CD14-positive monocyte (primary cell): ENCODE data around the gene SPECC1L. TPM values are rescaled to one million over a fixed set of nuclear protein-coding genes. Genes with fewer than 3 reads are reported as not detected.
"Not testable (repeated sequence)": the region's sequence is repeated elsewhere in the genome, so short reads cannot be mapped to it uniquely, and the experiment has no call there.

Experiments used
- DNase-seq, 3 donors: peaks; one replicate each; pipeline ENCODE4 v3.0.0-alpha.2; 2011 to 2022
- H2AFZ ChIP-seq: 2 replicates; pipeline ENCODE4 v1.6.0; 2012; ENCODE audit warnings: mild to moderate bottlenecking, low read depth, low read length, inconsistent platforms; ENCODE audit not compliant: insufficient read depth, poor library complexity, severe bottlenecking
- H3K27ac ChIP-seq, 2 donors: 1 replicate in 1 of 2; 2 replicates in 1 of 2; pipeline ENCODE4 v1.5.1; 2012 to 2013; ENCODE audit warnings: low read length in 2 of 2, control low read depth in 1 of 2, inconsistent platforms in 1 of 2, low read depth in 1 of 2, mild to moderate bottlenecking in 1 of 2
- H3K27me3 ChIP-seq, 2 donors: one replicate each; pipeline versions ENCODE4 v1.6.0 to v1.6.1; 2011 to 2013; ENCODE audit warnings: low read length in 2 of 2; ENCODE audit not compliant: control insufficient read depth in 2 of 2, insufficient read depth in 2 of 2
- H3K36me3 ChIP-seq, 2 donors: replicated peaks in 1 of 2; 1 replicate in 1 of 2; 2 replicates in 1 of 2; pipeline versions ENCODE4 v1.5.1 to v1.6.1; 2012 to 2013; ENCODE audit warnings: low read length in 2 of 2, control low read depth in 1 of 2, inconsistent platforms in 1 of 2, mild to moderate bottlenecking in 1 of 2; ENCODE audit not compliant: insufficient read depth in 2 of 2, control insufficient read depth in 1 of 2
- H3K4me1 ChIP-seq, 2 donors: 1 replicate in 1 of 2; 2 replicates in 1 of 2; pipeline versions ENCODE4 v1.5.1 to v1.6.1; 2012 to 2013; ENCODE audit warnings: low read length in 2 of 2, control low read depth in 1 of 2, inconsistent platforms in 1 of 2, mild to moderate bottlenecking in 1 of 2, moderate library complexity in 1 of 2; ENCODE audit not compliant: insufficient read depth in 2 of 2, control insufficient read depth in 1 of 2
- H3K4me2 ChIP-seq: replicated peaks from 2 replicates; pipeline ENCODE3; 2012; ENCODE audit warnings: low read length, moderate library complexity, mild to moderate bottlenecking; ENCODE audit not compliant: poor library complexity, severe bottlenecking; ENCODE audit errors: extremely low read depth
- H3K4me3 ChIP-seq, 3 experiments: fragments of 200-600 bp in 1 of 3; sonication (generic) in 1 of 3; replicated peaks in 1 of 3; 1 replicate in 2 of 3; 2 replicates in 1 of 3; pipeline ENCODE4 v1.5.1; 2011 to 2013; ENCODE audit warnings: low read length in 3 of 3, mild to moderate bottlenecking in 3 of 3, control low read depth in 2 of 3, low read depth in 2 of 3, inconsistent platforms in 1 of 3, moderate library complexity in 1 of 3
- H3K79me2 ChIP-seq: 2 replicates; pipeline ENCODE4 v1.6.0; 2012; ENCODE audit warnings: mild to moderate bottlenecking, control low read depth, inconsistent platforms, low read length, moderate library complexity; ENCODE audit not compliant: insufficient read depth
- H3K9ac ChIP-seq: 2 replicates; pipeline ENCODE4 v1.6.0; 2017; ENCODE audit warnings: low read length, mild to moderate bottlenecking; ENCODE audit not compliant: insufficient read depth, poor library complexity, severe bottlenecking
- H3K9me3 ChIP-seq, 2 donors: replicated peaks in 1 of 2; 1 replicate in 1 of 2; 2 replicates in 1 of 2; pipeline versions ENCODE4 v1.5.1 to v1.6.1; 2012 to 2013; ENCODE audit warnings: low read length in 2 of 2, control low read depth in 1 of 2; ENCODE audit not compliant: control insufficient read depth in 1 of 2, insufficient read depth in 1 of 2
- H4K20me1 ChIP-seq: 2 replicates; pipeline ENCODE4 v1.6.0; 2012; ENCODE audit warnings: mild to moderate bottlenecking, low read length, control low read depth, moderate library complexity; ENCODE audit not compliant: insufficient read depth
- H3K27ac Mint-ChIP-seq, 7 donors: one replicate each; pipeline ENCODE4 v1.8.0; 2020; ENCODE audit warnings: mild to moderate bottlenecking in 7 of 7, mixed read lengths in 7 of 7, moderate library complexity in 6 of 7, inconsistent platforms in 2 of 7
- H3K27me3 Mint-ChIP-seq, 3 donors: one replicate each; pipeline ENCODE4 v1.8.0; 2021 to 2022; ENCODE audit warnings: low read depth in 3 of 3, mild to moderate bottlenecking in 3 of 3, mixed read lengths in 3 of 3, moderate library complexity in 3 of 3, inconsistent platforms in 1 of 3
- H3K36me3 Mint-ChIP-seq, 2 donors: one replicate each; pipeline ENCODE4 v1.8.0; 2020; ENCODE audit warnings: mixed read lengths in 2 of 2, inconsistent platforms in 1 of 2, mild to moderate bottlenecking in 1 of 2
- H3K4me1 Mint-ChIP-seq: one replicate; pipeline ENCODE4 v1.8.0; 2020; ENCODE audit warnings: mild to moderate bottlenecking, mixed read lengths
- H3K4me3 Mint-ChIP-seq, 2 donors: one replicate each; pipeline ENCODE4 v1.8.0; 2020; ENCODE audit warnings: mild to moderate bottlenecking in 2 of 2, mixed read lengths in 2 of 2, moderate library complexity in 1 of 2
- H3K9me3 Mint-ChIP-seq, 7 donors: one replicate each; pipeline ENCODE4 v1.8.0; 2020 to 2022; ENCODE audit warnings: mixed read lengths in 7 of 7, mild to moderate bottlenecking in 6 of 7, moderate library complexity in 6 of 7, inconsistent platforms in 2 of 7
- CTCF ChIP-seq: fragments of 200-600 bp; IDR thresholded peaks from one replicate; pipeline ENCODE4 v1.8.0; 2022; ENCODE audit warnings: antibody characterized with exemption, mild to moderate bottlenecking
- WGBS: methylation state at CpG from one replicate; pipeline ENCODE4 v1.1.5; 2013; ENCODE audit warnings: missing lambda C conversion rate; ENCODE audit not compliant: insufficient coverage; 5-methylcytosine and 5-hydroxymethylcytosine counted together
- intact Hi-C, 2 donors: fragments of 100-400 bp; cut with micrococcal nuclease; formaldehyde crosslinking; loops; one replicate each; pipeline versions ENCODE4 v1.15.0 to v1.15.1; 2023
- polyA plus RNA-seq, 3 donors: library from polyadenylated mRNA; depleted of rRNA in 1 of 3; unstranded in 2 of 3; stranded (reverse) in 1 of 3; fragments of 300-500 nt in 2 of 3; fragments of >200 nt in 1 of 3; fragmentation: Illumina TruSeq in 2 of 3; gene quantifications; 1 replicate in 2 of 3; 2 replicates in 1 of 3; pipeline ENCODE4 v1.2.3, GENCODE V29; 2012 to 2021

The SPECC1L gene
- polyA plus RNA-seq, 3 donors = 2.5 to 7.2 (median 4.9) TPM

GRCh38 chr22:24244144-24244787, 26.4 kb upstream of the SPECC1L start:
- H3K27ac ChIP-seq = no peak overlapping the region
- peaks cover 46% of the 10 kb centered on the region in 2 donors for H3K4me1 ChIP-seq
- H4K20me1 ChIP-seq = no peaks in the 10 kb centered on the region
- no peak for DNase-seq
- no peak overlapping the region for H3K4me2 ChIP-seq
- no peaks in the 10 kb centered on the region for H3K79me2 ChIP-seq
- no peaks in the 10 kb centered on the region for H3K27me3 ChIP-seq
- H3K4me3 ChIP-seq = no peak overlapping the region
- intact Hi-C loops = no loop called here
- no peak overlapping the region for H3K9ac ChIP-seq
- H3K4me1 Mint-ChIP-seq = peaks cover 55% of the 10 kb centered on the region
- no peaks in the 10 kb centered on the region for H3K9me3 Mint-ChIP-seq
- H3K9me3 ChIP-seq = no peaks in the 10 kb centered on the region
- peak overlapping the region in 4 of 7 donors; percentile 10 to 68 (median 20) for H3K27ac Mint-ChIP-seq
- peaks cover 0 to 9% (median 4%) of the 10 kb centered on the region in 3 donors for H3K27me3 Mint-ChIP-seq
- H3K36me3 ChIP-seq = no peaks in the 10 kb centered on the region
- WGBS = 52% methylated on average over 13 of the region's 19 CpGs
- peak overlapping the region; percentile 27 to 79 for H3K4me3 Mint-ChIP-seq
- H3K36me3 Mint-ChIP-seq = no peaks in the 10 kb centered on the region
- TF ChIP-seq CTCF = no peak
- no peak overlapping the region for H2AFZ ChIP-seq

GRCh38 chr22:24245030-24245431, 25.6 kb upstream of the SPECC1L start, which contains the start of gene GGT5:
GGT5 (minus strand) TSS chr22:24245082; CDS start chr22:24244725, 357 bp downstream.
- H3K27ac Mint-ChIP-seq = peak within 1 kb of the TSS in 5 of 7 donors; percentile 10 to 68 (median 22)
- not testable (repeated sequence) for H3K9me3 ChIP-seq, H3K27ac ChIP-seq, H2AFZ ChIP-seq, H3K4me3 ChIP-seq, H3K27me3 Mint-ChIP-seq, H3K36me3 Mint-ChIP-seq, H3K4me2 ChIP-seq, H3K79me2 ChIP-seq, H3K27me3 ChIP-seq, H4K20me1 ChIP-seq, H3K9ac ChIP-seq, H3K9me3 Mint-ChIP-seq, H3K36me3 ChIP-seq
- H3K4me1 Mint-ChIP-seq = peaks cover 52% of the 10 kb centered on the region
- intact Hi-C loops = loop anchor here in 1 of 2 donors (5.0 kb wide), 1 partner anchor 58 kb away; no protein-coding TSS in a partner anchor
- DNase-seq = peak in 1 of 3 donors; percentile 39
- WGBS = 22% methylated on average over 5 of the region's 12 CpGs
- H3K4me3 Mint-ChIP-seq = peak within 1 kb of the TSS; percentile 27 to 79
- peaks cover 46% of the 10 kb centered on the region in 2 donors for H3K4me1 ChIP-seq

- H3K79me2 ChIP-seq, H3K9me3 Mint-ChIP-seq, H3K27me3 ChIP-seq, H3K9ac ChIP-seq, H3K27me3 Mint-ChIP-seq, DNase-seq, H2AFZ ChIP-seq, H4K20me1 ChIP-seq, H3K36me3 ChIP-seq, H3K4me3 ChIP-seq, H3K36me3 Mint-ChIP-seq, H3K4me3 Mint-ChIP-seq, H3K27ac ChIP-seq, H3K4me2 ChIP-seq, H3K27ac Mint-ChIP-seq, H3K9me3 ChIP-seq: not testable (repeated sequence)
- H3K4me1 Mint-ChIP-seq = peaks cover 45% of the 10 kb centered on the region
- WGBS = 100% methylated on average over 2 of the region's 18 CpGs
- intact Hi-C loops = loop anchor here (2.0 to 5.0 kb wide), 2 partner anchors 55 to 59 kb away; no protein-coding TSS in a partner anchor
- H3K4me1 ChIP-seq = peaks cover 39% of the 10 kb centered on the region in 2 donors
Observed at GRCh38 chr22:24245584-24246561, 24.8 kb upstream of the SPECC1L start.
